ENCODE data around the gene TCFL5.
A peak's percentile ranks its signal among the peaks of the same experiment; 100 is the strongest.

Gene TCFL5

DNA sequence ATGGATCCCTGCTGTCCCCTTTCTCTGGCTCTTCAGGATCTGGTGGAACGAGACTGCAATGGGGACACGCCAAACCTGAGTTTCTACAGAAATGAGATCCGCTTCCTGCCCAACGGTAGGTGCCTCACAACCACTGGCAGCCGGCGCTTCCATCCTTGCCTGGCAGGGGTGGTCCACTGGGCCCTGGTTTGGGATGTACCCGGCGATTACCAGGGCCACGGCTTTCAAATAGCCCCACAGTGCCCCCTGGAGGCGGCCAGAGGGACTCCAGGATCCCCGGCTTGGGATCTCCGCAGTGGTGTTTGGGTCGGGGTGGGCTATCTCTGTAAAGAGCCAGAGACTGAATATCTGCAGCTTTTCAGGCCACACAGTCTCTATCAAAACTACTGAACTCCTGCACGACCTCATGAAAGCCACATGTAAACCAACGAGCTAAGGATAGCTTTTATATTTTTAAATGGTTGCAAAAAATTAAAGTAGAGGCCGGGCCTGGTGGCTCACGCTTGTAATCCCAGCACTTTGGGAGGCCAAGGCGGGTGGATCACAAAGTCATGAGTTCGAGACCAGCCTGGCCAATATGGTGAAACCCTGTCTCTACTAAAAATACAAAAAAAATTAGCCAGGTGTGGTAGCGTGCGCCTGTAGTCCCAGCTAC is 53.3 kb downstream of the TCFL5 start:
- ATAC-seq: peak; percentile 56 to 59

DNA sequence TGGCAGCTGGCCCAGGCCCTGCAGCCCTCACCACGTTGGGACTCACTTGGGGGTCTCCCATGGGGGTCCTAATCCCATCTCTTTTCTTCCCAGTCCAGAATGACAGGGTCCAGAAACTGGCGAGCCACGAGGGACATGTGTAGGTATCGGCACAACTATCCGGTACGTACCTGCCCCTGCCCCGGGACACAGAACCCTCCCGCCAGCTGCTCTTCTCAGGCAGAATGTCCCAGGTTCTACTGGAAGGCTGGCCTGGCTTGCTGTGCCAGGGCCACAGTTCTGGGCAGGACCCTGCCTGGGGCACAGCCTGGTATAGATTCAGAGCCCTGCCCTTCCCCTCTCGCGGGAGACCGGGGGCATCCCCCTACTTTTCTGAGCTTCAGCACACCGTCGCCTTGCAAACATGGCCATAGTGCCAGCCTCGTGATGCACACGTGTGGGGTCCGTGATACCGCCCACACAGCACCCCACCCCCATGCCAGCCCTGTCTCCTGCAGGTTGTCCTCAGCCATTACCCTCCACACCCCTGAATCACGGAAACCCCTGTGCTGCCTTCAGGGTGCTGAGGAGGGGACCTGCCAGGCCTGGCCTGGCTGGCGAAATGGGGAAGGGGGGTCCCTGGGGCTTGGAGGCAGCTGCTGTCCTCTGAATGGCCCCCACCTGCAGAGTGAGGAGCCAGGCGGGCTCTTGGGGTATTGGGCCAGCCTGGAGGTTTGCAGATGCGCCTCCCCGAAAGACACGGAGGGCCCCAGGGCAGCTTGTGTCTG is 54.0 kb downstream of the TCFL5 start:
- ATAC-seq: no peak

DNA sequence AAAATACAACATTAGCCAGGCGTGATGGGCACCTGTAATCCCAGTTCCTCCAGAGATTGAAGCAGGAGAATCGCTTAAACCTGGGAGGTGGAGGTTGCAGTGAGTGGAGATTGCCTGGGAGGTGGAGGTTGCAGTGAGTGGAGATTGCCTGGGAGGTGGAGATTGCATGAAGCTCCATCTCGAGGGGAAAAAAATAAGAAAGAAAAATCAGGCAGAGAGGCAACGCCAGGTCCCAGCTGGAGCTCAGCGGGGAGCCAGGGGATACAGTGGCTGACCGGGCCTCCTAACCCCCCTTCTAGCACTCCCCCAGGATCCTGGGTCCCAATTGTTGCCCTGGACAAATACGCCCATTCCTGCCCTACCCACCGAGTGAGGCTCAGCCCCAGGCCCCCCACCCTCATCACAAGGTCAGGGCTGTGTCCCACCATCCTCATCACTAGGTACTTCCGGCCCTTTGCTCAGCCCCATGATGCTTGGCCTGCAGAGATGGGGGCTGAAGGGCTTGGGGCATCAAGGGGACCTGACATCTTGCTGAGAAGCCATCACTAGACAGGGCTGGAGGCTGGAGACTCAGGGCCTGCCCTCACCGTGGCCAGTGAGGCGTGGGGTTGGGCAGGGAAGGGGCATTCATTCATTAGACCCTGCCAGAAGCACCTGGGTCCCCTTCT is 55.1 kb downstream of the TCFL5 start:
- no peak for ATAC-seq

DNA sequence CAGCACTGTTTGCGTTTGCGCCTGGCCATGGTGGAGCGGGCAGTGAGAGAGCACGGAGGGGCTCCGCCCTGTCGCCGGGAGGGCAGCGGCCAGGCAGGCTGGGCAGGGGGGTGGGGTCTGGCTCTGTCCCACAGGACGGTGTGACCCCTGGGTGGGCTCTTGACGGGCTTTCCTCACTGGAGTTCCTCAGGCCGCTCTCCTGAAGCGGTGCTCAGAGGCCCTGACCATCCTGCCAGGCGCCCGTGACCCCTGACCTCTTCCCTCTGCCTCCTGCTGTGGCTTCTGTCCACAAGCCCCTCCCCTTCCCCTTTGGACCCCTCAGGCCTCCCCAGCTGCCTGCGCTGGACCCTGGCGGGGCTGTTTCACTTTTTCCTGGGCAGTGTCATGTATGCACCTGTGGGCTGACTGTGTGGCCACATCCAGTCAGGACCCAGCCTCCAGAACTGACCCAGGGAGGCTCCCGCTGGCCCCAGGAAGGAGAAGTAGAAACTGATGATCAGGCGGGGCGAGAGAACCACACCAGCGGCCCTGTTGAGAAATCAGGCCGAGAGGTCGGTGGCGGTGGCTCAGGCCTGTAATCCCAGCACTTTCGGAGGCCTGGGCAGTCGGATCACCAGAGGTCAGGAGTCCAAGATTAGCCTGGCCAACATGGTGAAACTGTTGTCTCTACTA is 55.8 kb downstream of the TCFL5 start:
- ATAC-seq: no peak

DNA sequence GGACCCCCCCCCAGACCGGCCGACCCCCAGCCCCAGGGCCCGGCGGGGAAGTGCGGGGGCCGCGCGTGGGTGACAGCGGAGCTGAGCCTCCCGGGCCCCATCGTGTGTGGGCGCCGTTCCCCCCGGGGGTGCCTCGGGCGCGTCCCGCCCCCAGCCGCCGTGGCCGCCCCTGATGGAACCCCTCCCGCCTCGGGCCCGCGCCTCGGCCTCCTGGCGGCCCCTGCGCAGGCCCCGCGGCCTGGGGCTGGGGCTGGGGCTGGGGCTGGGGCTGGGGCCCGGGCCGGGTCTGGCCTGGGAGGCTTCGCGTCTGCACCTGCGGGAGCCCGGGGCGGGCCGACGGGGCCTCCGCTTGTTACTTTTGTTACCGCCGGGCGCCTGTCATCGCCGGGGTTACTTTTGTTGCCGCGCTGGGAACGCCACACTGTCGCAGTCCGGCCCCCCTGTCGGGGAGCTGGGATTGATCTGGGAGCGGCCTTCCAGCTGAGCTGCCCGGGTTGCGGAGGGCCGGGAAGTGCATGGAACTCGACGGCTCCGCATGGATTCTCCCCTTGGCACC is 56.4 kb downstream of the TCFL5 start:
- ATAC-seq: peak; percentile 32 to 36

DNA sequence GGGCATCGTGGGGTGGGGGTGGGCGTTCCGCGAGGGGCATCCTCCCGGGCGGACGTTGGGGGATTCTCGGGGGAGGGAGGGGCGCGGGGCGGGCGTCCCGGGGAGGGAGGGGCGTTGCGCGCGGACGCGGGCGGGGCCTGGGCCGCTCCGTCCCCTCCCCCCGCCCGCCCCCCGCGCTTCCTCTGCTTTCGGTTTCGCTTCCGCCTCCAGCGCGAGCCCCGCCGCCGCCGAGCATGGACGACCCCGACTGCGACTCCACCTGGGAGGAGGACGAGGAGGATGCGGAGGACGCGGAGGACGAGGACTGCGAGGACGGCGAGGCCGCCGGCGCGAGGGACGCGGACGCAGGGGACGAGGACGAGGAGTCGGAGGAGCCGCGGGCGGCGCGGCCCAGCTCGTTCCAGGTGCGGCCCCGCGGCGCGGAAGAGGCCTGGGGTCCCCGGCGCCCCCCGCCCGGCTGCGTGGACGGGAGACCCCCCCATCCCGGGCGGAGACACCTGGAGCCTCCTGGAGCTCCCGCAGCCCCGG is 56.9 kb downstream of the TCFL5 start, which contains the start of gene OGFR:
OGFR (plus strand) TSS at position 209 of the 528 bp plus-strand sequence; CDS start at position 234, 25 bp downstream.
- ATAC-seq: peak; percentile 63 to 69

DNA sequence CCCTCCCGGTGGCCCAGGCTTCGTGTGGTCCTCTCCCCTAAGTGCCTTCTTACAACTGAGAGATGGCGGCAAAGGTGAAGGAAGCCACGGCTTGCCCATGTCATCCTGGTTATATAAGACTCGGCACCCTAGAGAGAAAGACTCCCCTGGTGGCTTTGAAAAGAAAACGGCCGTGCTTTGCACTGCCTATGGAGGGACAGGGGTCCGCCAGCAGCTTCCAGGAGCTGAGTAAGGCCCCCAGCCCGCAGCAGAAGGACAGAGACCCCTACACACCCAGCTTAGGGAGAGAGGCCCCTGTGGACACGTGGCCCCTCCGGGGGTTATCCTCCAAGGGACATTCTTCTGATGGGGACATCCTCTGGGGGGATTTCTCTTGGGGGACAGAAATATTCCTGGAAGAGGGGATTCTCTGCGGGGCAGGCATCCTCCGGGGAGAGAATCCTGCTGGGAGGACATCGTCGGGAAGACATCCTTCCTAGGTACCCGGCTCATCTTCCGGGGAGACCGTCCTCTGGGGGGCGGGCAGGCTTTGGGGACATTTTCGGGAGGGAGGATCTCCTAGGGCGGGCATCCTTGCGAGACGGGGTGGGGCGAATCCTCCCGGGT is 57.5 kb downstream of the TCFL5 start:
- ATAC-seq: peak; percentile 10 to 21

DNA sequence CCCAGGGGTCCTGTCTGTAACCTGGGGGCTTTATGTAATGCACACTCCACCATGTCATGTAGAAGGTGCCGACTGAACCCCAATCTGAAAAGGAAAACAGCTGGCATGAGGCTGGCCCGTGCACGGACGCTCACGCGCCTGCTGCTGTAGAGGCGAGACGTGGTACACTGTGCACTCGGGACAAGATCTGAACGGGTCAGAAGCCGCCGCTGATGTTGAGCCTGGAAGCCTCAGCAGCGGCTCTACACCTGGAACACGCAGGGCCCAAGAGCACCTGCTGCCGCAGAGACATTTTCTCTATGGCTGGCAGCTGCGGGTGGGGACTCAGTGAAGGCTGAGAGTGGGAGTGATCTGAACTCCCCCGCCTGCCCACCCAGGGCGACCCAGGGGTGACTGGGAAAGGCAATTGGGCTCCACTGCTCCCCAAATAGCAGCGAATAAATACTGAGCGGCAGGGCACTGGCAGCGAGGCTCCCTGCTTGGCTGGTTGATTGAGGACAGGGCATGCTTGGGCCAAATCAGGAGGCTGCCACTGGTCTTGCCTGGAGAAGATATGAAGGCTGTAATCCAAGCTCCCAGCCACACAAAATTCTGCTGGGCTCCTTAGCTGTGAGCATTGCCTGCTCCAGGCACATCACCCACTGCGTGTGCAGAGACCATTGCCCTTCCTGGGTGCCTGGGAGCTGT is 59.5 kb downstream of the TCFL5 start:
- ATAC-seq: no peak

DNA sequence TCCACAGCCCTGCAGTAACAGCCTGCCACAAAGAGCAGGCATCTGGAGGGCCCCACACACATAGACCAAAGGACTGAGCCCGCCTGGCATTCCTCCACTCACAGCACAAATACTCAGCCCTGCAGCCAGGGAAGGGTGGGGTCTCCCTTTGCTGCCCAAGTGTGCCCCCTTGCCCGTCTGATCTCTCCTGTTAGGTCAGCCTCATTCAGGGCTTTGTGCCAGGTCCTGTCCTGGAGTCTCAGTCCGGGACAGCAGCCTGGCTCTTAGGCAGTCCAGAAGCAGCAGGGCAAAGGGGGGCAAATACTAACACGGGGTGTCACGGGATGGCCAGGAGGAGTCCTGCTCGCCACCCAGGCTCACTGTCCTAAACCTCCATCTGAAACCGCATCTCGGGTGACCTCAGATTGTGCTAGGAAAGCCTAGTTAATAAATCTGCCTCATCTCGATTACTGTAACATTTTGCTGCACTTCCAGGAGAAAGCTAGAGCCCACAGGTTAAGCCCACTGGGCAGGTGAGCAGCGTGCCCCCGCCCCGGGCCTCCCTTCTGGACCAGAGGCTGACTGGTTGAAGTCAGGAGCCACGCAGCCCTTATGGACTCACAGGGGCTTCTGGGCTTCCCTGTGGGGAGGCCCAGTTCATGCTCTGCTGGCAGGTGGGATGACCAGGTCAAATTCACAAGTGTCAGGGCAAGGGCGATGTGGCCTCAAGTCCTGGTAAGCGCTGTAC is 60.2 kb downstream of the TCFL5 start:
- no peak for ATAC-seq

DNA sequence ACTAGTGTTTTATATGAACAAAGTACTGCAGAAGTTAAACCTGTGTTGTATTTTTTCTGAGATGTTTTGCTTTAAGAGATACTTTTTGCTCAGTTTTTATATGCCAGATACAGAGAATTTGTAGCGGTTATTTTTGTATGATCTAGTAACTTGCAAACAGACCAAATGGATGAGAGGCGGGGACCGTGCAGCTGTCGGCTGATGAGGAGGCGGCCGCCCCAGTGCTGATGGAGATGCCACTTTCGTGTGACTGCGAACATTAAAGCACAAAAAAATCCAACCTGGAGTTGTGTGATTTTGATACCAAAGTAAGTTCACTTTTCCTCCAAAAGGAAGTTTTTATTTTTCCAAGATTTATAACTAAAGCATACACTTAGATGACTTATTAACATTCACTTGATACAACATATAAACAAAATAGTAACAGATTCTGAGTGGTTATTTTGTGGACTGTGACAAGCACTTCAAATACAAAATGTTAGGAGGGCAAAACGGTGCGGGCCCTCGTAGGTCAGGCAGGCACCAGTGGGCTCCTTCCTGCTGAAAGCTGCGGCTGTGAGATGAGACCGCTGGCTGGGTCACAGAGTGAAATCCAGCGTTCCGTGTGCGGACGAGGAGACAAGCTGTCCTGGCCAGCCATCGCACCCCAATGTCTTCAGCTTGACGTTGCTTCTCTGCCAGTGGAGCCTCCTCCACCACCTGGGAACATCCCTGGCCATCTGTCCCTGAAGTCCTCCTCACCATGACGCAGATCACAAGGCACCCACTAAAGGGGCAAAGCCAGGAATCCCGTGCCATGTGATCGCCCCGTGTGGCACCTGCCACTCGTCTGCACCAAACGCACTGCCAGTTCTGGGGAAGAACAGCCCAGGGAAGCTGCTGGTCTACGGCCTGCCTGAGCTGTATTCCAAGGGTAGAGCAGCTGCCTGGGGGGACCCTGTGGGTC is 61.0 kb downstream of the TCFL5 start:
- no peak for ATAC-seq

DNA sequence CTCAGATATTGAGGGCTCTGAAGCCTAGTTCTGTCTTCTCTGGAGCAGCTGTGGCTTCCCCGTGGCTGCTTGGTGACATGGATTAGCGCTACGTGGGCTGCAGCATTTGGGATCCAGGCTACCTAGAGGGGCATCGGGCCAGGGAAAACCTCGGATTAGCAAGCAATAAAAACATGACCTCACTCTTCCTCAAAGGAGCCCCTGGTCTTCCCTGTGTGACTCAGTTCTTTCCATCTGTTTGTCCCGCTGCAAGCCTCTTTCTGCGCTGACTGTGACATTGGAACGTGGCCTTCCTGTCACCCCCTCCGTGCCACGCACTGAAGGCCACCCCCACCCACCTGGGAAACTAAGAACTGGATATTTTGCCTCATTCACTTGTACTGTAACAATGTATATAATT is 61.7 kb downstream of the TCFL5 start:
- no peak for ATAC-seq

DNA sequence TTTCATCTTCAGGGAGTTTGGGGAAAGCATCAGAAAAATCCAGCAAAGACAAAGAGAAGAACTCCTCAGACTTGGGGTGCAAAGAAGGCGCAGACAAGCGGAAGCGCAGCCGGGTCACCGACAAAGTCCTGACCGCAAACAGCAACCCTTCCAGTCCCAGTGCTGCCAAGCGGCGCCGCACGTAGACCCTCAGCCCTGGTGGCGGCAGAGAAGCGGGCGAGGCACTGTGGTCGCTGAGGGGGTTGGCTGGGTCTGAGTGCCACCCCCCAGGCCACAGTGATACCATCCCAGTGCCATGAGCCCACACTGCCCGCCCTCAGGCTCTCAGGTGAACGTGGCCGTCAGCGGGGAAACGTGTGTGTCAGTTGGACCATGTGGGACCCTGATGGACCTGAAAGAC is 62.2 kb downstream of the TCFL5 start:
- ATAC-seq: no peak

DNA sequence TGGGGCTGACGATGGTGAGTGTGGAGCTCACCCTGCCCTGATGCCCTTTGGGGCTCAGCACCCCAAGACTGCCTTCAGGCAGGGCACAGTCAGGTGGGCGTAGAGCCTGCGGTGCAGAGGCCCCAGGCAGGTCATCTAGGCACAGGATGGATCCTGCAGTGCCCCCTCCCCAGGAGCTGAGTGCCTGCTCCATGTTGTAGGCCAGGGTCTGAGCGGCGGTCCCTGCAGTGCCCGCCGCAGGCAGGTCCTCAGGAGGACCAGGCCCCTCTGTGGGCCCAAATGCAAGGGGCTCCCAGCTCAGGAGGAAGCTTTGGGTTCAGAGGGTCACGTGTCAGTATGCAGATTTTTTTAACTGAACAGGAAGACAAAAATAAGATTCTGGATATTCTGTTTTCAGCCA is 62.6 kb downstream of the TCFL5 start:
- no peak for ATAC-seq

DNA sequence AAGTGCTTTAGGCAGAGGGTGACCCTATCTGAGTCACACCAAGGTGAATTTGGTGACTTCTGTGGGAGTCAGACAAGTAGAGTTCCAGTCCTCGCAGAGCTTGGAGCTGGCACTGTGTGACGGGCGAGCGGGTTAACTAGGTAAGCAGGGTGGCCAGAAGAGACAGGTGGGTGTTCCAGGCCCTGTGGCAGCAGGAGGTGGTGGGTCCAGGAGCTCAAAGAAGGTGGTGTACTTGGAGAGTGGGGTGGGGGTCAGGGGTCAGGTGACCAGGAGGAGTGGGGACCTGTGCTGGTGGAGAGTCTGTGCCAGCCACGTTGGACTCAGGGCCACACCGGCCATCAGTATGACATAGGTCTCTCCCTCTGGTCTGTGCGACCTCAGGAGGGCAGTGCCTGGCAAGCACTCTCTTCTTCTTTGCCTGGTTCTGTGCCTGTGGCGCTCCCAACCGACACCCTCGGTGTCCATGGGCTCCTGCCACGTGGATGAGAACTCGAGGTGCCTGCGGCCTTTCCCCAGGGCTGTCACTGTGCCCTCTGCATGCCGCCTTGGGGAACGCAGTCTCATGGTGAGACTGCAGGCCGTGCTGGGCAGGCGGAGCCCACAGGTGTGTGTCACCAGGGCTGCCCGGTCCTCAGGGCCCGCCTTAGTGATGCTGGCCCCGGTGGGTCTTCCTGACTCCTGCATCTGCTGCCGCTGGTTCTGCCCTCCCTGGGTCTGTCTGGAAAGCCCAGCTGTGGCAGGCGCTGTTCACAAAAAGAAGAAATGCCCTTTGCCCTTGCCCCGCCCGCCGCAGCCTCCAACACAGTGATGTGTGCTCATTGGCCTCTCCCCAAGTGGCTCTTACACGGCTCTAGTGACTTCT is 63.7 kb downstream of the TCFL5 start:
- ATAC-seq: no peak

DNA sequence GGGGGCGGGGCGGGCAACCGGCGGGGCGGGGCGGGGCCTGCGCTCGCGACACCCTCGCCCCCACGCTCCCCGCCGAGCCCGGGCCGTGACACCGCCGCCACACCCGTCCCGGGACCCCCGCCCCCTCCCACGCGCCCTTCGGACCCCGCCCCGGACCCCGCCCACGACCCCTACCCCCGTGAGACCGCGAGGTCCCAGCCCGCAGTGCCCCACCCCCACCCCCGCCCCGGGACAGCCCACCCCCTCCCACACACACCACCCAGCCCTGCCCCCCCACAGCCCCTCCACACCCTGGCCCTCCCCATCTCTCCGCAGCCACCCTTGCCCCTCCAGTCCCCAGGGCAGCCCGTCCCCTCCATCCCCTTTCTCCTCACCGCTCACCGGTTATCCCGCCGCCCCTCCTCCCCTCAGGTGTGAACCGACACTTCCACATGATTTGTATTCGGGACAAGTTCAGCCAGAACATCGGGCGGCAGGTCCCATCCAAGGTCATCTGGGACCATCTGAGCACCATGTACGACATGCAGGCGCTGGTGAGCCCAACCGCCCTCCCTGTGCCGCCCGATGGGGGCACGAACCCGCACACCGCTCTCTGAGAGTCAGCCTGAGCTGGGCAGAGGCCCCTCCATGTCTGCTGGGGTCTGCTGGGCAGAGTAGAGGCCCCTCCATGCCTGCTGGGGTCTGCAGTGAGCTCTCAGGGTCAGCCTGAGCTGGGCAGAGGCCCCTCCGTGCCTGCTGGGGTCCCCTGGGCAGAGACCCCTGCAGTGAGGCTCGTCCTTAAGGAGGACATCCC is 64.7 kb downstream of the TCFL5 start:
- ATAC-seq: no peak

DNA sequence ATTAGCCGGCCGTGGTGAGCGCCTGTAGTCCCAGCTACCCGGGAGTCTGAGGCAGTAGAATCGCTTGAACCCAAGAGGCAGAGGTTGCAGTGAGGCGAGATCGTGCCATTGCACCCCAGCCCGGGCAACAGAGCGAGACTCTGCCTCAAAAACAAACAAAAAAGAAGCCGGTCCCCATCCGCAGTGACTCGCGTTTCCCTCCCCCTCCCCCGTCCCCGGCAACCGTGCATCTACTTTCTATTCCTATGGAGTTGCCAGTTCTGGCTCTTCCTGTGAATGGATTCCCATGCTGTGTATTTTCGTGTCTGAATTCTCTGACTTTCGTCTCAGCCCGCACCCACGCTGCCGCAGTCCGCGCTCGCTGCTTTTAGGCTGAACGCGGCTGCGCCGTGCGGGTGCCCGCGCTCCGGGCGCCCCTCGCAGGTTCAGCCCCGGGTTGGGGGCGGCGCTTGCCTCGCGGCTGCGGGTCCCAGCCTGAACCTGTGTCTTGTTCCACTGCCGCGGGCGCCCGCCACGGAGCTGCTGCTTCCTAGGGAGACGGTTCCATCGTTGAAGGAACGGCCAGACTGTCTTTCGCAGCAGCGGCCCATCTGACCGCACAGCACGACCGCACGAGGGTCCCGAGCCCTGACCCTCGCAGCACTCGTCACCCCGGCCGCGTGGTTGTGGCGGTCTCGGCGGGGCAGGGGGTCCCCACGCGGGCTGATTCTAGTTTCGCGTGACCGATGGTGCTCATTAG is 66.4 kb downstream of the TCFL5 start:
- ATAC-seq: peak; percentile 8
